GOT3 (cell line): ENCODE measurements around the gene NT5M.

Source experiments
- DNase-seq: peaks from one replicate; lab custom pipeline; 2025; ENCODE audit warnings: mixed read lengths; lab: John Stamatoyannopoulos, UW

Gene NT5M

GRCh38 chr17:17303847-17304490 lies 796 bp downstream of the NT5M start:
- no peak for DNase-seq

DNA sequence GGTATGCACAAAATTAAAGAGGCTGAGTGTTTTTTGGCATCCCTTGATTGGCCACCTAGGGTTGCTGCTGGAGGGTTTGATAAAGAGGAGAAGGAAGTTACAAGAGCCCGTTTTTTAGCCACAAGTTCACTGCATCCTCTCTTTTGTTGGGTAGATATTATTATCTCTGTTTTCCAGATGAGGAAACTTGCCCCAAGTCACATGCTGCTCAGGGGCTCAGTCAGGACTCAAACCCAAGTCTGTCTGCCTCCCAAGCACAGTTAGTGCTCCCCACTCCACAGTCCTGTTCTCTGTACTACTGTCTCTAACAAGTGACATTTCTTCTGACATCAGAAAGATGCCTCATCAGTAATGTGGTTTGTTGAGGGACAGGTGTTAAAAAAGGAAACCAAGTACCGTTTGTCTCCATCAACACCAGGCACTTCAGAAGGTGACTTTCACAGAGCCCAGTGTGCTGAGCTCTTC lies 1.4 kb downstream of the NT5M start:
- no peak for DNase-seq

DNA sequence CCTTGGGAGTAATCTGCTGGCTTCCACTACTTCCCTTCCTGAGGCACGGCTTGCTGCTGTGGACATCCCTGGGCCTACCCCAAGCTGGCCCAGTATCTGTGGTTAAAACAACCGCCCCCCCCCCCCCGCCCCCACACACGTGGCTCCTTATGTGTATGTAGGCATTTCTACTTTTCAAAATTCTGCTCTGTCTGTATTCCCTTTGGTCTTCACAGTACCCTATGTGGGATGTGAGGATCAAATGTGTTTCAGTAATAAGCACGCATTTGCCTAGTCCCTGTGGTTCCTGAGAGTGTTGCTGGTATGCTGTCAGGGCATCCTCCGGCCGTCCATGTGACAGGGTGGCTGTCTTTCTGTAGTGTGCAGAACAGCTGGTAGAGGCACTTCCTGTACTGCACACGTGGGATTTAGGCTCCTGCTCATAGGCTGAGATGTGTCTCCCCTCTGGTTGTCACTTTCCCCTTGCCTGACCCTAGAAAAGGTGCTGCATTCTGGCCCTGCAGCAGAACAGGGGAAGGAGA lies 2.2 kb downstream of the NT5M start:
- no peak for DNase-seq

GRCh38 chr17:17309356-17309755 lies 6.2 kb downstream of the NT5M start:
- no peak for DNase-seq

- no peak for DNase-seq
Observed at GRCh38 chr17:17313350-17313991, 10.3 kb downstream of the NT5M start.

DNA sequence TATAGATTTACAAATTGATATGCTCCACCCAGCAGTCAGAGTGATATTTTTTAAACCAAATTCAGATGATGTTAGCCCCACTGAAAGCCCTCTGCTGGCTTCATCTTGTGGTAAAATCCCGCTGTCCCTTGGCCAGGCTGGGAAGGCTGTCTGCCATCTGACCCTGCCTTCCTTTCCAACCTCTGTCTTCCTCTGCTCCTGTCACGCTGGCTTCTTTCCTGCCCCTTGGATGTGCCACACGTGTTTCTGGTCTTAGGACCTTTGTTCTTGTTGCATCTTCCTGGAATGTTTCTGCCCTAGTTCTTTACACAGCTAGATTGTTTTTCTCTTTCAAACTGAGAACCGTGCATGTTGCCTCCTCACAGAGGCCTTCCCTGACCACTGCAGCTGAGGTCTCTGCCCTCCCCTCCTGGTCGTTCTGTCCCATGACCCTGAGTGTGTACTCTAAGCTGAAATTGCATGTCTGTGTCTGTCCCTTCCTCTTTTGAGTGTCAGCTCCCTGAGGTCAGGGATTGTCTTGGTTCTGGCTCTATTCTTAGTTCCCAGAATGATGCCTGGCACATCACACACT lies 11.4 kb downstream of the NT5M start:
- DNase-seq: no peak

DNA sequence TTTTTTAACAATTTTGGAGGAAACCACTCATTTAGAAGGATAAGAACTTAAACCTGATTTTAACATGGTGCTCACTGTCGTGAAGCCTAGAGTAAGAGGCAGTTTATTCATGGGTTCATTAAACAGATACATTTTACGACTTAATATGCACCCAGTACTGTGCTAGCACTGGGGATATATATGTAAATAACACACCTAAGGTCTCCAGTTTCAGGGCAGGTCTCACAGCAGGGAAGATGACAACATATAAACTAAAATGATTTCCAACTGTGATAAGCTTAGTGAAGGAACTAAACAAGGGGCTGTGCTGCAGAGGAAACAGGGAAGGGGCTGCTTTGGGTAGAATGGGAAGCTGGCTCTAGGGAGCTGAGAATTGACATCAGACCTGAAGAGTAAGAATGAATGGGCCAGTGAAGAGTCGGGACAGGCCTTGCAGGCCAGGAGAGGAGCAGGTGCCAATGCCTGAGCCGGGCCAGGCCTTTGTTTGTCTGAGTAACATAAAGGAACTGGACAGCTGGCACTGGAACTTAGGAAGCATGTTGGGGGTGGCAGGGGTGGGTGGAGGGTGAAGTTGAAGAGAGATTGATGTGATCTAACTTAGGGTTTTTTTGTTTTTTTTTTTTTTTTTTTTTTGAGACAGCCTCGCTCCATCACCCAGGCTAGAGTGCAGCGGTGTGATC lies 12.1 kb downstream of the NT5M start:
- DNase-seq: no peak

DNA sequence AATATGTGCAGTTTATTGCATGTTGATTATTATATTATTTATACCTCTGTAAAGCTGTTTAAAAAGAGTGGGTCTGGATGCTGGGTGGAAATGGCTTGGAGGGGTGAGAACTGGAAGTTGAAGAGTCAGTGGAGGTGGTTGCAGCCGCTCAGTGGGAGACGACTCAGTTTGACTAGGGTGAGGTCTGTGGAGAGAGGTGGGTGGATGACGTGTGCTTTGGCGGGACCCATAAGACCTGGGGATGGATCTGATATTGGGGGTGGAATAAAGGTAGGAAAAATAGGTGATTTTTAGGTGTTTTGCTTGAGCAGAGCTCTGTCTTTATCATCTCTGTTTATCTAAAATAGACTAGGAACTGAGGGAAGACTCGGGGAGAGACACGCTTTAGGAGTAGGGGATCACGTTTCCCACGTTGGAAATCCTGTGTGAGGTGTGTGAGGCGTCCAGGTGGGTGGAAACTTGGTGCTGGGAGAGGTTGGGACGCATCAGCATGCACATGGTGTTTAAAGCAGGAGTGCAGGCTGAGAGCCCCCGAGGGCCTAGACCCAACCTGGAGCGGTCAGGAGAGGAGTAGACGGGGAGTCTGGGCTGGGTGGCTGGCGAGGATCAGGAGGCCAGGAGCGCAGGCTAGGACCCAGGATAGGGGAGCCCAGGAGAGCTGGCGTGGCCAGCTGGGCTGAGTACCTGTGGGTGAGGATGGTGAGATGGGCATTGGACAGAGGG lies 17.2 kb downstream of the NT5M start:
- DNase-seq: no peak

DNA sequence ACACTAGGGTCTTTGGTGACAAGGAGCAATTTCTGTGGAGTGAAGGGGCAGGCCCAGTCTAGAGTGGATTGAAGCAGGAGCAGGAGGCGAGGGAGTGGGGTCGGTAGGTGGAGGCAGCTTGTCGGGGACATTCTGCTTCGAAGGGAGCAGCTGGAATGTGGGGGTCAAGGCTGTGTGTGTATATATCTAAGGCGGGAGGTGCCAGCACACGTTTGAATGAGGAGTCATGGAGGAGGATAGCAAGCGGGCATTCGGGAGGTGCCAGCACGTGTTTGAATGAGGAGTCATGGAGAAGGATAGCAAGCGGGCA lies 17.7 kb downstream of the NT5M start:
- DNase-seq: no peak

DNA sequence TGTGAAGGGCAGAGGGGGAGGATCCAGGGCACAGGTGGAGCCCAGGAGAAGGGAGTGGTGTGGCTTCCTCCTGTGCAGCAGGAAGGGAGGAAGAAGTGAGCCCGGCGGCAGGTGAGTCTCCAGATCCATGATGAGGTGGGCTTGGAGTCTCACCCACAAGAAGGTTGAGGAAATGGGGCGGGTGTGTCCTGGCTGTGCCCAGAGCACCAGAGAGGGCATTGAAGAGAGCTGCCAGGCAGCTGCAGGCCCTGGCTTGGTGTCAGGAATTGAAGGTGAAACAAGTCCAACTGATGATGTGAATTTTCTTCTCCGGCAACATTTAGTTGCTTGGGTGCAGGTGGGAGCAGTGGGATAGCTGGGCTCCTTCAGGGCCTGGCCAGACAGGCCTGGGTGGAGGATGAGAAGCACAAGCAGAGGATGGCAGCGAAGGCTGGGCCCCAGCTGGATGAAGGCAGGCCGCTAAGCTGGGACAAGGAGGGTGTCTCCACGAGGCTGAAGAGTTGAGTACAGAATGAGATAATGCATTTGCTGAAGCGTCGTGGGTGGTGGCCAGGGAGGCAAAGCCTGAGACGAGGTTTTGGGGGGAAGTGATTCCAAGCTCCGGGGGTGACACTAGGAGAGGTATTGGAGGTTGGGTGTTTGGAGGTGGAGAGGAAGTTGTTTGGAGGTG lies 18.3 kb downstream of the NT5M start:
- no peak for DNase-seq

DNA sequence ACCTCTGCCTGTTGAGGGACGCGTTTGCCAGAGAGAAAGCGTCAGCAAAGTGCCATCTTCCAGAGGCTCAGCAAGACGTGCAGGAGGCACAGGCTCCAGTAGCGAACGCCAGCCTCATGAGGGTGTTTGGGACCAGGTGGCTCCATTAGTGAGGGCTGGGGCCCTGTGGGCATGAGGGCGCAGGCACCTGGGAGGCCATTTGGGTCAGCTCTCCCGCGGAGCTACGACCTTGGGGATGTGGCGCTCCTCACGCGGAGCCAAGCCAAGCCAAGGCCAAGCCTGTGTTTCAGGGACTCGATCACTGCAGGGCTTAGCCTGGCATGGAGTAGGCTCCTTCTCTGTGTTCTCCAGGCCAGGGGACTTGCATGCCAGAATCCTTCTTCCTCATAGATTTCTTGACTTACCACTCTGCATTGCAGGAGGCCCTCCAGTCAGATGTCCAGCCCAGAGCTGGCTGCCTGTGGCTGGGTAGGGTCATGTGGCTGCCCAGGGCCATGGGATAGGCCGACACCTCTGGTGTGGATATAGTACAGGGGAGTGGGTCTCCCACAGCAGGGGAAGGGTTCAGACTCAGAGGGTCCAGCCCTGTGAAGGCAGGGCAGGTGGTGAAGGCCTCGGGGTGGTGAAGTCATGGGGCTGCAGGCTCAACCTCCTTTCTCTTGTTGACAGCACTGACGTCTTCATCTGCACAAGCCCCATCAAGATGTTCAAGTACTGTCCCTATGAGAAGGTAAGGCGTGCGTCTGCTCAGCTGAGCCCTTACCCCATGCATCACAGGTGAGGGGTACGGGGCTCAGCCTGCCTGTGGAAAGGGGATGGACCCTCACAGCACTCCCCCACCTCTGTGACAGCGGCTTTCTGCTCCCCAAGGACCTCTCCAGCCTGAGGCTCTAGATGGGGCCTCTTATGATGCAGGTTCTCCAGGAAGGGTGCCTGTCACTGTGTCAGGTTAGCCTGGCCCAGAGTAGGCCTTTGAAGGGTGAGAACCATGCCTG lies 19.6 kb downstream of the NT5M start:
- DNase-seq: no peak

DNA sequence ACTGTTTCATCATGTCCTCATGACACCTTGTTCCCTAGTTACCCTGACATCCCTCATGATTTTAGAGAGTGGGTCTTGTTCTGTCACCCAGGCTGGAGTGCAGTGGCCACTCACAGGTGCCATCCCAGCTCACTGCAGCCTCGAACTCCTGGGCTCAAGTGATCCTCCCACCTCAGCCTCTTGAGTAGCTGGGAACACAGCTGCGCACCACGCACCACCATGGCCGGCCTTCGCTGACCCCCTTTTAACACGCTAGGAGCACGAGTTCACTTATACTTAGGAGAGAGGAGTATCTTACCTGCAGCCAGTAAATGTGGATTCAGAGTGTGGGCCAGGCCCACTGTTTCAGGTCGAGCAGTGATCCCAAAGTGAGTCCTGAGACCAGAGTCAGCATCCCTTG lies 21.4 kb downstream of the NT5M start:
- no peak for DNase-seq

GRCh38 chr17:17325228-17325627 lies 22.1 kb downstream of the NT5M start:
- no peak for DNase-seq

DNA sequence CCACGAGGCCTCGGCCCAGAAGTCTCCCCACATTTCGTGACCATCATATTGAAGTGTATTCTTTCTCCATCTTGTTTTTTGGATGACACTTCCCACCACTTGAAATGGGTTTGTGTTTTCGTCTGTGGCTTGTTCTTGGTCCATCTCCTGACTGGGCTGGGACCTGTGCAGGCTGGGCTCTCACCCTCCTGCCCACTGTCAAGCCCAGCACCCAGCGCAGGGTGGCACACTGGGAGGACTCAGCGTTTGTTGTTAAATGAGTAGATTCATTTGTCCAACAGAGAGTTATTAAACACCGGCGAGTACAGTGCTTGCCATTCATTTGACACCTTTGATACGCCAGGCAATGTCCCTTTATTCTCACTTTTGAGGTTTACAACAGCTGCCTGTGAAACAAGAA lies 22.6 kb downstream of the NT5M start:
- DNase-seq: no peak

GRCh38 chr17:17326275-17326875 lies 23.2 kb downstream of the NT5M start:
- no peak for DNase-seq

DNA sequence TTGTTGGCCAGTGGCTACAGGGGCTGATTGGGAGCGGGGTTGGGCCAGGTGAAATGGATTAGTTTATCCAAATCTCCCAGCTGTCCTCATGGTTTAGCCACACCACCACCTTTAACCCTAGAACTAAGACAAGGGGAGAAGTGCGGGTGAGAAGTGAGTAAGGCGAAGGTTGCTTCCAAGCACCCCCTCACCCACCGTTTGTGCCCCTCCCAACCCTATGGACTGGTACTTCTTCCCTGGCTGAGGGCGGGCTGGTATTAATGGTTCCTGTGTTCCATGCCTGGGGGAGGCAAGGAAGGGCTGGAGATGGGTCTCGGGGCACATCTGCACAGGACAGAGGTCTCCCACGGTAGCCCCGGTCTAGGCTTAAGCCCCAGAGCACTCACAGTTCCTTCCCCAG lies 25.1 kb downstream of the NT5M start:
- no peak for DNase-seq

DNA sequence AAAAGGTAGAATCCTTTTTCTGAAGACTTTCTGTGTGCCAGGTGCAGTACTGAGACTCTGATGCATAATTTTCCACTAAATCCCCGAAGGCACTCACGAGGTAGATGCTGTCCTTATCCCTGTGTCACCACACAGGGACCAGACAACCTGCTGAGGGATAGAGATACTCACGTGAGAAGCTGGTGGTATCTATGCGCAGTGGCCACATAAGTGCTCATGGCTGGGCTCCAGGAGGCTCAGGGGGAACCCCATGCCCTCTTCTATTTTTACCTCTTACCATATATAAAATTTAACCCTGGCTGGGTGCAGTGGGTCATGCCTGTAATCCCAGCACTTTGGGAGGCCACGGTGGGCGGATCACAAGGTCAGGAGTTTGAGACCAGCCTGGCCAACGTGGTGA lies 38.3 kb downstream of the NT5M start:
- no peak for DNase-seq

DNA sequence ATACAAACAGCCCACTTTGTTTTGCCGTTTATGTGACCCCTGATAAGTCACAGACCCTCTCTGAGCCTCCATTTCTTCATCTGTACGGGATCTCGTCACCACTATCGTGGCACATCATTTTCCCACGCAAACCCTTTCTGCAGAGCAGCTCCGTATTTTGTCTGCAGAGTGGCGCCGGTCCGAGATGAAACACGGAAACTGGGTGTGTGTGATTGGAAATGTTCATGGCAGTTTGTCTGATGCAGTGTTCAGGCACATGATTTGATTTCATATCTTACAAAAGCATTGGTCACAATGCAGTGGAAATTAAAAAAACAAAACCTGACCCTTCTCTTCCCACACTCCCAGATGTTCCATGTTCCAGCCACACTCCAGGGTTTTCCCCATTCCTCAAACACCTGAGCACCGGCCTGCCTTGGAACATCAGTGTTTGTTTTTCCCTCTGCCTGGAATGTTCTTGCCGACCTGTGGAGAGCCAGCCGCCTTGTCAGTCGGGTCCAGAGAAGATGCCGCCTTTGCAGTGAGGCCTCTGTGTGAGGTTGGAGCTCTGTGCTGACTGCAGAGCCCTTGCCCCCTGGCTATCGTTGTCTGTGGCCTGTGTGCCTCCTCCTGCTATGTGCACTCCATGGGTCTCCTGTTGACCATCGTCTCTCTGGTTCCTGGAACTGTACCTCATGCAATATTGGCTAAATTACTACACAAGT lies 39.2 kb downstream of the NT5M start:
- no peak for DNase-seq

DNA sequence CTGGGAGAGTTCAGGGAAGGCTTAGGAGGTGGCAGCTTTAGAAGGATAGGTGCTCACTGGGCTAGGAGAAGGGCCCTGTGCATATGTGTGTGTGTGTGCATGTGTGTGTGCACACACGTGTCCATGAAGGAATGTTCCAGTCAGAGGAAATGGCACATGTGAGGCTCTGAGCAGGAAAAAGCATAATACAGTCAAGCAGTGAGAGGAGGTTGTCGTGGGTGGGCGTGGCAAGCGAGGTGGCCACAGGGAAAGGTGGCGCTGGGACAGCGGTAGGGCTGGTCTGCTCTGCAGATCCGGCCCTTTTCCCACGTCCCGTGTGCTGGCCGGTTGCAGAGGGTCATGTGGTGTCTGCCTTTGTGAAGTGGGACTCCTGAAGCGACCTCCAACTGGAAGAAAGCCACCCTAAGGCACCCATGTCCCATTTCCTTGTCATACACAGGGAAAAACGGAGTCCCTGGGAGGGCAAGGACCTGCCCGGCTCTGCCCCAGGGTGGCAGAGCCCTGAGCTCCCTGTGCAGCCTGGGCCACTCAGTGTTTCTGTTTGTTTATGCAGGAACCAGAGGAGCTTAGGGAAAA lies 40.1 kb downstream of the NT5M start:
- DNase-seq: no peak
